HG03064 (cell line): Measurements from ENCODE around the gene CREB5.

ENCODE experiments used
- ATAC-seq: cut with Tn5 transposase; IDR thresholded peaks from one replicate; pipeline ENCODE4 v1.9.1; 2021; ENCODE audit warnings: low read depth; ENCODE audit not compliant: unreplicated experiment

Gene CREB5

DNA sequence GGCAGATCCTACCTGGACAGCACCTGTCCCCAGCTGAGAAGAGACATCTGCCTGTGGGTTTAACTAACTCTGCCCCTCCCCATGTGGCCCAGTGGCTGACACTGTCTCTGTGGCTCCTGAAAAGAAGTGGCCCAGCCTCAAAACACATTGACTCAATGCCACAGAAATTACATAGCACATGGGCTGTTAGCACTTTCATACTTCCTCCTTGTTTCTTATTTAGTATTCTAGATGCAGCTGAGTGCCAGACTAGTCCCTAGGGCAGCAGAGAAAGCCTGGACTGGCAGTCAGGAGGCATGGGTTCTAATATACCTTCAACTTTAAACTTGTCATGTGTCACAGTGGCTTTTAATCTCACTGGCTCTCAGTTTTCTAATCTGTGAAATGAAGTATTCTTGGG lies 374.8 kb downstream of the CREB5 start:
- ATAC-seq = no peak

DNA sequence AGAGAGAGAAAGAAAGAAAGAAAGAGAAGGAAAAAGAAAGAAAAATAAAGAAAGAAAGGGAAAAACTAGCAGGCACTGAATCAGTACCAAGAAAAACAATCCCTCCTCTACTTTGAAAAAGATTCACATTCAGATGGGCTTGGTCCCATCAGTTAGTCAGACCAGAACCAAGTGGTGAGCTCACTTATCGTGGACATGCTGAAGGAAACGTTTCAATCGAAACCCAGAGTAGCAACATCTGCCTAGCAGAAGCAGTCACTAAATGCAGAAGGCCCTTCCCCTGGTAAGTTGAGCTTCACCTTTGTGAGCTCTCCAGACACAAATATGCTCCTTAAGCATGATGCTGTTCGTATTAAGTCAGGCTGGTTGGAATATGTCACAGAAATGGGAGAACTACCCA lies 378.1 kb downstream of the CREB5 start:
- ATAC-seq = no peak

DNA sequence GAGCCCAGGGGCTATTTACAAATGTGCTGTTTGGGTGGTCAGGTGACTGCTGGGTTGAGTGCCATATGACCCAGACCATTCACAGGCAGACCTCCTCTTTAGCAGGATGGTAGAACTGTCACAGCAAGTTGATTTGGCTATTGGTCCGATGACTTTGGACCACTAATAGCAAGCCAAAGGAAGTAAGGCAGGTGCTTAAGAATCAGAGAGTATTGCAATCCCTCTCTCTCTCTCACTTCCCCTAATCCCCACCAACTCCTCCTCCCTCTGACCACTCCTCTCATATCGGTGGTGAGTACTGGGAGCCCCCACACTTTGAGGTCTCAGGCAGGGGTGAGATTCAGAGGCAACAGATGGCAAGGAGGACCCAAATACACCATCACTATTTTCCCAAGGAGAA lies 380.5 kb downstream of the CREB5 start:
- ATAC-seq = no peak

DNA sequence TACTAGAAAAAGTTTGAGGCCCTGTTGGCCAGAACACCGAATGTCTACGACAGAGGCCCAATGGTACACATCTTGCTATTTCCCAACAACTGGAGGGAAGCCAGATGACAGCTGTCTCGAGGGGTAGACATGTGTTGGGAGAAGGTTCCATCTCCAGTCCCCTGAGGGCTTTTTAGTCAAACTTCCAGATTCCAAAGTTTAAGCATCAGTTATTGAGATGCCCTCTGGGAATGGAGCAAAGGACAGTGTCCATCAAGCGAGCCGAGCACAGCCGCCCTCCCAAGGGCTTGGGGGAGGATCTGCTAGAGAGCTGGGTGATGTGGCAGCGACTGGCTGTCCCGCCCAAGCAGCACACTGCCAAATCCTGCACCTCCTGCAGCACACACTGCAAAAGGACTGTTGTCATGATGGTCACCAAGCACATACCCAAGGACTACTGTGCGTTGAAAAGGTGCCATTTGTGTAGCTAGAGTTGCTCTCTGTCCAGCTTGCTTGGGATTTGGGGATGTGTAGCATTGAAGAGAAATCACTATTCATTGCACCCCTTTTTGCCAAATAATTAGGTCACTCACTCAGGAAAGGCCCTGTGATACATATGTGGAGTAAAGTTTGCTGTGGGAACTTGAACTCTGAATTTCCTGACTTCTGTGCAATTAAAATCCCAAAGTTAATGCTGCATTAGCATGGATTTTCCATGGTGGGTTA lies 381.2 kb downstream of the CREB5 start:
- ATAC-seq = no peak

DNA sequence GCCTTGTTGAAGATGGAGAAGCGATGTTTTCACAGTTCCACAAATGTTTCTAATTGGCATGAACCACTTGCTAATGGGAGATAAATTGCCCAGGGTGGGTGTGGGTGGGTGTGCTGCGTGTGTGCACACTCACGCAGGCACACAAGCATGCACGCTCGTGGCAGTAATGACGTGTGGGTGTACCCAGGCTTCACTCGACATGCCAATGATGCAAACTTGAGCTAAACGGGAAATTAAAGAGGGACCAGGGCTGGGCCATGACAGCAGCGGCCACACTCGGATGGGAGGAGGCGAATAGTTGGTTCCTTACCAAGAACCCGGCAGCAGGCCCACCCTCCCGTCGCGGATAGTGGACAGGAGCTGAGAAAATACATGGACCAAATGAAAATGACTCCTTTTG lies 386.0 kb downstream of the CREB5 start:
- no peak for ATAC-seq

DNA sequence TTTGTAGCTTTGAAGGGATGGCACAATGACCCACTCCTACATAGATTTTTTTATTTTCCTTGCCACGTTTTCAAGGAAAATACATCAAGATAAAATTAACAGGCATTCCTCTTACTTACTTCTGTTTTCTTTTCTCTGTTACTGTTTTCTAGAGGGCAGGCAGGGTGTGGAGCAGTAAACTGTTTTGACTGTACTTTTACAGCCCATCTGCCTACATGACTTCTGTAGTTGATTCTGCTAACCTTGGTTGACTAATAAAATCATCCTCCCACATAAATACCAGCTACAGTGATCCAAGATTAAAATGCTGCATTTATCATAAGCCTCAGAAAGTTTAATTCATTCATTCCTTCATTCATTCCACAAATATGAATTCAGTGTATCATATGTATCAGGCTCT lies 387.3 kb downstream of the CREB5 start:
- no peak for ATAC-seq

DNA sequence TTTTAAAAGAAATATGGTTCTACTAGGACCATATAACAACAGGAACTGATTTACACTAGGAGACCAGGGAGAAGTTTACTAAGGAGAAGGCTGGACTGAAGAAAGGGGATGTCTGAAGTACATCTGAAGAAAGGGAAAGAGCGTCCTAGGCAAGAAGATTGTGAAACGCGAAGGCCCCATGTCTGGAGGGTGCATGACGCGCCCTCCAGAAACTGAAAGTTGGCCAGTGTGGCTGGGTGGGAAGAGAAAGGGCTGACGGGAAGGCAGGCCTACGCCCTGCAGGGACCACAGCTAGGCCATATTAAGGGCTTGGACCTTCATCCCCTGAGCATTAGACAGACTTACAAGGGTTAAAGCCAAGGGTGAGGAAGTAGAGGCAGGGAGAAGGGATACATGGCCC lies 387.8 kb downstream of the CREB5 start:
- ATAC-seq = no peak

DNA sequence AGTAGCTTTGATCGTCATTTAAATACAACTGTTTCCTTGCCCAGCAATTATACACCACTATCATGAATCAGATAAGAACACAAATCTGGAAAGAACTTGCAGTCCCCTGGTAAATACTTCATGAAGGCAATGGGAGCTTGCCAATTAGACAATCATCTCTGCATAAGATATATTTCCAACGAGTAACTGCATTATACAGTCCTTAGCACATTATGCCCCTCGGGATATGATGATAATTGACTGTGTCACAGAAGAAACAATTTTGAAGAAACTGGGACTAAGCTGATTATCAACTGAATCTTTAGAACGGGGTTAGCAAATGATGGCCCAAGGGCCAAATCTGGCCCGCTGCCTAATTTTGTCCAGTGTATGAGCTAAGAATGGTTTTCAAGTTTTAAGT lies 390.1 kb downstream of the CREB5 start:
- ATAC-seq = no peak

DNA sequence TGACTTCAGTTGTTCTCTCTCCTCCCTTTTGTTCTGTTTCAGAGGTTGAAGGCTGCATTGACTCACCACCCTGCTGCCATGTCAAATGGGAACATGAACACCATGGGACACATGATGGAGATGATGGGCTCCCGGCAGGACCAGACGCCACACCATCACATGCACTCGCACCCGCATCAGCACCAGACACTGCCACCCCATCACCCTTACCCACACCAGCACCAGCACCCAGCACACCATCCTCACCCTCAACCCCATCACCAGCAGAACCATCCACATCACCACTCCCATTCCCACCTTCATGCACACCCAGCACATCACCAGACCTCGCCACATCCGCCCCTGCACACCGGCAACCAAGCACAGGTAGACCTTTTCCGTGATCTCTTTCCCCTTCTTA lies 391.8 kb downstream of the CREB5 start:
- no peak for ATAC-seq

DNA sequence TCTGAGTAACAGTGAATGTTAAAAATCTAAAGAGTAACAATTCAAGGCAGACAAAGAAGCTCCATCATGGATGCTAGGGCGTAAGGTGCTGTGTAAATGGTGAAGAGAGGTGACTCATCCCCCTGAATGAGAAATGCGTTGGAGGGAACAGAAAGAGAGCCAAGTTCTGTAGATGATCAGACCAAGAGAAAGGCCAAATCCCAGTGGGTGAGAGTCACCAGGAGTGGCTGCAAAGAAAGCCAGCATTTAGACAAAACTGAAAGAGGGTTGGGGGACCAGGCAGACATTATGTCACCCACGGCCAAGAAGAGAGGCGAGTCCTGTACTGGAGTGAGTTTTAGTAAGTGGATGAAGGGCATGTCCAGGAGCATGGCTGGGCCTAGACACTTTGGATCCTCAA lies 392.7 kb downstream of the CREB5 start:
- ATAC-seq = no peak

DNA sequence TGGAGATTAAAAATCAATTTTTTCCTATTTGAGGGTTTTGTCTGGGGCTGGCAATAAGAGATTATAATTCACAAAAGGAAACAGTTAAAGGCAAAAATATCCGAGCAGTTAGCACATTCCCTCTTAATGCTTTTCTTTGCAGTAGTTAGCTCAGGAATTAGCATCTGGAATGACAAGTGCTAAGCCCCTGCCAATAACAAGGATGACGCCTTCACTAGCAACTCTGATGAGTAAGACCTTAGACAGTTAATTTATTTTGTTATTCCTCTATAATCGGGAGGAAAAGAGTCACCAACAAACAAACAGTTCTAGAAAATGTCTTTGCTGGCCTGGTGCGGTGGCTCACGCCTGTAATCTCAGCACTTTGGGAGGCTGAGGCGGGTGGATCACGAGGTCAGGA lies 394.5 kb downstream of the CREB5 start:
- no peak for ATAC-seq

DNA sequence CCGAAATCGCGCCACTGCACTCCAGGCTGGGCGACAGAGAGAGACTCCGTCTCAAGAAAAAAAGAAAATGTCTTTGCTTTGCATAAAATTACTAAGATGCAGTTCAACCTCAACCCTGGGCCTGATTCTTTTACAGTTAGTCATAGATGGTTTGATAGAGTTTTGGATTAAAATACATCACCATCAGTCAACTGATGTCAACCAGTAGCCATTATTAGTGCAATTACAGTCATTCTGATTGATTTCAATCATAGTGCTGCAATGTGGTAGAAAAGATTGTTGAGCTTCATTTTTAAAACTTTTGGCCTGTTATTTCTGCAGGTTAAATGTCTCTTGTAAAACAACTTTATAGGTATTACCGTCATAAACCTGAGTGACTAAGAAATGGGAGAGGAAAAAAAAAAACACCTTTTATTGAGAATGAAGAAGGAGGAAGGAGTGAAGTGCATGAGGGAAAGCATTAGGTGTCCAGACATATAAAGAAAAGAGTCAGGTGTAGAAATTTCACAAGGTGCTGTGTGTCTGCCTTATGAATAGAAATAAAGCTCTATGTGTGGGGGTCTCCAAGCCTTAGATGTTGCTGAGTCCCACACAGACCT lies 395.2 kb downstream of the CREB5 start:
- no peak for ATAC-seq

DNA sequence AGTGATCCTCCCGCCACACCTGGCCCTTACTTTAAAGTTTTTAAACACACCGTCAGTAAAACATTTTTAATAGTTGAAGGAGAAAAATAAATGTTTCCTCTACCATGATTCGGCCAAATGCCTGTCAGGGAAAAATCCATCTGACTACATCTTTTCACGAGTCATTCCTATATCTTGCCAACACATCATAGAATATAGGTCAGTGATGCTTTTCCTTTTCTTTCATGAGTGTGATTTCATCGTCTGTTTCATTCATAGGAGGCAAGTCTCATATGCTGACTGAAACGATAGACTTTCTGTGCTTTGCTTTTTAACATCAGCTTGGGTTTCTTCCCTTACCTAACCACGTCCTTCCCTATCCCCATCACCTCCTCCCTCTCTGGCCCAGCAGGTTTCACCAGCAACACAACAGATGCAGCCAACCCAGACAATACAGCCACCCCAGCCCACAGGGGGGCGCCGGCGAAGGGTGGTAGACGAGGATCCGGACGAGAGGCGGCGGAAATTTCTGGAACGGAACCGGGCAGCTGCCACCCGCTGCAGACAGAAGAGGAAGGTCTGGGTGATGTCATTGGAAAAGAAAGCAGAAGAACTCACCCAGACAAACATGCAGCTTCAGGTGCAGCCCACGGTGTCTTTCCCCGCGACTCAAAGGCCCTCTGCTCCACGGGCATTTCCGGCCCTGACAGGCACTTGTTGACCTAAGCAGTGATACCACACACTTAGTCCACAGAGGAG lies 396.6 kb downstream of the CREB5 start:
- no peak for ATAC-seq

DNA sequence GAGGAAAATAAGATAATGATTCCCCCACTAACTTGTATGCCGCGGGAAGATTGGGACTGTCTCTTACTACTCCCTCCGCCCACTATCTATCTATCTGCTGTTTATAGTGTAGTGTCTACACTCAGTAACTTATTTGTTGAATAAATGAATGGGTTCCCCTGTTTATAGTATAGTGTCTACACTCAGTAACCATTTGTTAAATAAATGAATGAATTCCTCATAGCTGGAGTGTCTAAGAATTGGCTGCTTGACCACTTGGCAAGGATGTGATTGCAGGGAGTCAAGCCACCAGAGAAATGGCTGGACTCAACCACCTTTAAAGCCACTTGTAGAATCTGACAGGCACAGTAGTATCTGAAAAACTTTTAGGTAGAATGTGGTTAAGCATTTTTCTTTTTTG lies 398.7 kb downstream of the CREB5 start:
- ATAC-seq = no peak

DNA sequence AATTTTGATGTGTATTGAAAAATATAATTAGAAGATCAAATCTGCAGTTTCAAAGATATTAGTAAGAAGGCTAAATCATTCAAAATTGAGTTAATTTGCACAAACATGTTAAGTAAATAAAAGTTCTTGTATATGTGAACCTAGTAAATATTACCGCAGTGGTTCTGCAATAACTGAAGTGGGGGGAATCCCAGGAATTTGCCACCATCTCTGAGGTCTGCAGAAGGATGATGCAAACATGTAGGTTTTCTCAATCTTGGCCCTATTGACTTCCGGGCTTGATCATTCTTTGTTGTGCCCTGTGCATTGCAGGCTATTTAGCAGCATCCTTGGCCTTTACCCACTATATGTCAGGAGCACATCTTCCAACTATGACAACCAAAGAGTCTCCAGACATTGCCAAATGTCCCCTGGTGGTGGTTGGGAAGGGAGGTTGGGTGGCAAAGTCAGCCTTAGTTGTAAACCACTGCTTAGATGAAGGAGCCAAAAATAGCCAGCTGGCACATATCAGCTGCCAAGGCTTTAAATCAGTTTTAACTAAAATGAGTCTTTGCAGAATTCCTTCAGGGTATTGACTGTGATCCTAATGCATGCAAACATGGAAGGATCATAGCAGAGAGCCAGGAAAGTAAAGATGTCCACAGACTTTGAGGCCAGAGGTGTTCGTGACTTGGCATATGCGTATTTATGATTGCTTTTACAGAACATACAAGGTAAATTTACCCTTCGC lies 399.5 kb downstream of the CREB5 start:
- no peak for ATAC-seq

DNA sequence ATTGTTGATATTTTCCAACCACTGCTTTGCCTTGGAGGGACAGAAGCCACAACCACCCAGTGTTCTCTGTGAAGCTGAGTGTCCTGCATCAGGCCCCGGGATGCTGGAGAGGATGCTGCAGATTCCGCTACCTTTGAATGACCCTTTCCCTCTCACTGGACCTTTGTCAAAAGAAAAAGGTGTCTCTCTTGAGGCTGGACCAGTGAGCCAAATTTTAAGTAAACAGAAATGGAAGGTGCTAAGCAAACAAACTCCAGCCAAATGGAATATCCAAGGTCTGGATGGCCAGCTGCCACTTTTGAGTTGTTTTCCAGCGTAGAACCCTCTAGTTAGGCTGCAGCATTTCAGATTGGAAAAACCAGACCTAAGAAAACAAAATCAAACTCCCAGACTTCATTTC lies 400.3 kb downstream of the CREB5 start:
- ATAC-seq = no peak

DNA sequence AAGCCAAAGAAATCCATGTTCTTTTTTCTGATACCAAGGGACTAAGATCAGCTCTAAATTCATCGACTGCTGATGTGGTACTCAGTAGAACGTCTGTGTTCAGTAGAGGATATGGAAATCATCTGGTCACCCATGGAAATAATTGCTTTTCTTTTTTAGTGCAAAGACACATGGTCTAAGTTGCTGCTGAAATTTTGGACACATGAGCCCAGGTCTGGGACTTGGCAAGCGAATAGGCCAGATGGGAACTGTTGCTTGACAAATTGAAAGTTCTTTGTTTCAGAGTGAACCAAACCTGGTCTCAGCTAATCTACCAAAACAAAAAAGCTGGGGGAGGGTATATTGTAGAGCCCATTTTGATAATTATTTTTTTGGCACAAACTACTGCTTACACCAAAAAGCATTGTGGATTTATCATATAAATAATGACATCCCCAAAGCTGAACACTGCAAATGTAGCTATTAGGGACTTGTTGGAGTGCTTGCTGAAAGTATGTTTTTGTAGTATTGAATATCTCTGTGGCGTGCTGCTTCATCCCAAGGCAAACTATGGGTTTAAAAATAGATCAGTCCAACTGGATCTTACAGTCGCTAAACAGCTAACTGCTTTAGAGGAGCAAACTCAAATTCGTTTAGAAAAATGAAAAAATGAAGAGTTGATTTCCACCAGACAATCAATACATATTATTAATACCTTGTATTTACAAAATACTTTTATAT lies 401.1 kb downstream of the CREB5 start:
- peak; percentile 47 for ATAC-seq

DNA sequence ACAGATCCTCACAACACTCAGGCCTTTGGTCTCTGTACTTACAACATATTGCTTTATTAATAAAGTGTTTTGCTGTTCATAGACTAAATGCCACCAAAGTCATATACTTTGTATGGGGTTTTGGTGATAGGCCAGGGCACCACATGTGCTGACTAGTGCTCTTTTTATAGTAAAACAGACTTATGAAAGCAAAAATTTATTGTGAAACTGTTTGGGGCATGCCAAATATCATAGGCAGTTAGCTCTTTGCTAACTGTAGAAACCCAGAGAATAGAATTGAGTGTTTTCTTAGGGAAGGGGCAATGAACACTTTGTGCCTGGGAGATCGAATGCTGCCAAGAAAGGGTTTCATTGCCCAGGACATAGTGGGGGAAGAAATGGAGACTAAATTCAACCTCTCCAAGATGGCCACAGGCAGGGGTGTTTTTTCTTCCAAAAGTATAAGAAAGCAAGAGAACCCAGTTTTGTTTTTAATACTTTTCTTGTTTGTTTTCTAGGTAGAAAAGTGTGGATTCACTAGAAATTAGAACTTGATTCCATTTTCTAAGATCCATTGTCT lies 403.1 kb downstream of the CREB5 start:
- peak; percentile 37 for ATAC-seq

DNA sequence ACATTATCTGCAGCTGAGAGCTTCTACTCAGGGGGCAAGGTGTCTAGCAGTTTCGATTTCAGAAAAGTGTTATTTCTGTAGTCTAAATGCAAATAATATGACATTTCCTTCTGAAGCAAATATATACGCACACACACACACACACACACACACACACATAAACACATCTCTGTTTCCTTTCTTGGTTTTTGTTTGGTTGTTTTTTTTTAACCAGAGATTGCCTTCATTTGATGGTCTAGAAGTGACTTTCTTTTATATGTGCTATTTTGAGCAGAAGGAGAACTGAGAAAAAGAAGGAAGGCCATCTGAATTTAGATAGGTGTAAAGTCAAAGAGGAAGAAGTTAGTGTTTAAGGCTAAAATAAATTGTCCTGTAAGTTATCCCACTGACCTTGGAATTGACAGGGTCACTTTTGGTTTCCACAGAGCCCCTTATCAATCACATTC lies 403.6 kb downstream of the CREB5 start:
- ATAC-seq = peak; percentile 70

DNA sequence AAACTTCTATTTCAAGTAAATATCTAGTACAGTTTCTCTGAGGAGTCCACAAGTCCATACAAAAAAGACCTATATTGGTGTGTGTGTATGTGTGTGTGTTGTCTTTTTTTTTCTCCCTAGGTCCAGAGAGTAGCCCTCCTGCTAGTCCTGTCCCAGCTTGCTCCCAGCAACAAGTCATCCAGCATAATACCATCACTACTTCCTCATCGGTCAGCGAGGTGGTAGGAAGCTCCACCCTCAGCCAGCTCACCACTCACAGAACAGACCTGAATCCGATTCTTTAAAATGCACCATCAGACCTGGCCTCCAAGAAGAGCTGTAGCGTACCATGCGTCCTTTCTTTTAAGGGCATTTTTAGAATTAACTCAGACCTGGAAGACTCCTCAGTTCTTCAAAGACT lies 406.7 kb downstream of the CREB5 start:
- ATAC-seq = no peak
